ENCODE measurements around the gene ARPC2.

ARPC2 gene

GRCh38 chr2:218230882-218231281 lies 13.9 kb downstream of the ARPC2 start:
- no peak for DNase-seq (ENCODE audit: low read depth)
- no peak overlapping the region for H3K4me3 ChIP-seq (ENCODE audit: control insufficient read depth, low read depth, low read length)
- TF ChIP-seq, protein P1, sequence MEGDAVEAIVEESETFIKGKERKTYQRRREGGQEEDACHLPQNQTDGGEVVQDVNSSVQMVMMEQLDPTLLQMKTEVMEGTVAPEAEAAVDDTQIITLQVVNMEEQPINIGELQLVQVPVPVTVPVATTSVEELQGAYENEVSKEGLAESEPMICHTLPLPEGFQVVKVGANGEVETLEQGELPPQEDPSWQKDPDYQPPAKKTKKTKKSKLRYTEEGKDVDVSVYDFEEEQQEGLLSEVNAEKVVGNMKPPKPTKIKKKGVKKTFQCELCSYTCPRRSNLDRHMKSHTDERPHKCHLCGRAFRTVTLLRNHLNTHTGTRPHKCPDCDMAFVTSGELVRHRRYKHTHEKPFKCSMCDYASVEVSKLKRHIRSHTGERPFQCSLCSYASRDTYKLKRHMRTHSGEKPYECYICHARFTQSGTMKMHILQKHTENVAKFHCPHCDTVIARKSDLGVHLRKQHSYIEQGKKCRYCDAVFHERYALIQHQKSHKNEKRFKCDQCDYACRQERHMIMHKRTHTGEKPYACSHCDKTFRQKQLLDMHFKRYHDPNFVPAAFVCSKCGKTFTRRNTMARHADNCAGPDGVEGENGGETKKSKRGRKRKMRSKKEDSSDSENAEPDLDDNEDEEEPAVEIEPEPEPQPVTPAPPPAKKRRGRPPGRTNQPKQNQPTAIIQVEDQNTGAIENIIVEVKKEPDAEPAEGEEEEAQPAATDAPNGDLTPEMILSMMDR (IDR thresholded peaks at IDR 0.05; ENCODE audit: control insufficient read depth, insufficient read depth, low read depth, low read length, missing control alignments): no peak

GRCh38 chr2:218233543-218233942 lies 16.6 kb downstream of the ARPC2 start:
- DNase-seq (ENCODE audit: low read depth): no peak
- TF ChIP-seq, protein P1 (IDR thresholded peaks at IDR 0.05; ENCODE audit: control insufficient read depth, insufficient read depth, low read depth, low read length, missing control alignments): no peak
- no peak overlapping the region for H3K4me3 ChIP-seq (ENCODE audit: control insufficient read depth, low read depth, low read length)

GRCh38 chr2:218234521-218234920 lies 17.5 kb downstream of the ARPC2 start:
- H3K4me3 ChIP-seq (ENCODE audit: control insufficient read depth, low read depth, low read length): no peak overlapping the region
- no peak for DNase-seq (ENCODE audit: low read depth)
- TF ChIP-seq, protein P1 (IDR thresholded peaks at IDR 0.05; ENCODE audit: control insufficient read depth, insufficient read depth, low read depth, low read length, missing control alignments): no peak

DNA sequence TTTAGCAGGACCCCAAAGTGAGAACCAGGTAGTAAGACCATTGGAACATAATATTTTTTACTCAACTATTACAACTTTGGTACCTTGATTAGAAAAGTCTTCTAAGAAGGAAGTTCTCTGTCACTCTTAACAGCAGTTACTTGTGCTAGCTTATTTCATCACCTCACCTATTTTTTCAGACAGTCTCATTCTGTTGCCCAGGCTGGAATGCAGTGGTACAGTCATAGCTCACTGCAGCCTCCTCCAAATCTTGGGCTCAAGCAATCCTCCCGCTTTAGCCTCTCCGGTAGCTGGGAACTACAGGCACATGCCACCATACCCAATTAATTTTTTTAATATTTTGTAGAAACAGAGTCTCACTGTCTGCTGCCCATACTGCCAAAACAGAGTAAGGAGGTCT lies 18.0 kb downstream of the ARPC2 start:
- H3K4me3 ChIP-seq (ENCODE audit: control insufficient read depth, low read depth, low read length): no peak overlapping the region
- TF ChIP-seq, protein P1 (IDR thresholded peaks at IDR 0.05; ENCODE audit: control insufficient read depth, insufficient read depth, low read depth, low read length, missing control alignments): no peak
- DNase-seq (ENCODE audit: low read depth): no peak

GRCh38 chr2:218236829-218237228 lies 19.8 kb downstream of the ARPC2 start:
- TF ChIP-seq, protein P1 (IDR thresholded peaks at IDR 0.05; ENCODE audit: control insufficient read depth, insufficient read depth, low read depth, low read length, missing control alignments): no peak
- DNase-seq (ENCODE audit: low read depth): no peak

DNA sequence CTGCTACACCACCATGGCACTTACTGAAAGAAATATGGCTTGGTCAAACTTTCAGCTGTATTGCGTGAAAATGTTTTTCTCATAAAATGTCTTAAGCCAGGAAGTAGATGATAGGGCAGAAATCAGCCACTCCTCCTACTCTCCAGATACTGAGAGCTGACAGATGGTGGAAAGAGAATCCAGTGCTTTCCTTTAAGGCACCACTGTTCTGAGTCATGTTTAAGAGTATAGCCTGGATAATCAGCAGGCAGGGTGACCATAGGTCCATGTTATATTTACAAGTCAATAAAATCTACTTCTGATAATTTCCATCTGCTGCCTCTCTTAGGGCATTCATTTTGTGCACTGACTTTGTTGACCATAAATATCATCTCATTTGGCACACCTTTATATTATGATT lies 21.9 kb downstream of the ARPC2 start:
- DNase-seq (ENCODE audit: low read depth): no peak
- TF ChIP-seq, protein P1 (IDR thresholded peaks at IDR 0.05; ENCODE audit: control insufficient read depth, insufficient read depth, low read depth, low read length, missing control alignments): no peak
- no peak overlapping the region for H3K4me3 ChIP-seq (ENCODE audit: control insufficient read depth, low read depth, low read length)

More at GRCh38 chr2:218236829-218237228, 19.8 kb downstream of the ARPC2 start:
- H3K4me3 ChIP-seq (ENCODE audit: control insufficient read depth, low read depth, low read length): no peak overlapping the region

GRCh38 chr2:218244204-218244603 lies 27.2 kb downstream of the ARPC2 start:
- H3K4me3 ChIP-seq (ENCODE audit: control insufficient read depth, low read depth, low read length): no peak overlapping the region
- DNase-seq (ENCODE audit: low read depth): no peak
- TF ChIP-seq, protein P1 (IDR thresholded peaks at IDR 0.05; ENCODE audit: control insufficient read depth, insufficient read depth, low read depth, low read length, missing control alignments): no peak

Data from AG09309 (cell line).